Cardiac septum (tissue), 1 donor: ENCODE measurements around the gene EPHB1. TPM values are rescaled to one million over a fixed set of nuclear protein-coding genes. Genes with fewer than 3 reads are reported as not detected.
"Not testable (repeated sequence)": the region's sequence is repeated elsewhere in the genome, so short reads cannot be mapped to it uniquely, and the experiment has no call there.

Experiments used
- DNase-seq: peaks from one replicate; pipeline ENCODE4 v3.0.0-alpha.2; 2020; ENCODE audit warnings: low spot score
- intact Hi-C: fragments of 100-400 bp; cut with DNase I; formaldehyde crosslinking; loops from one replicate; pipeline ENCODE4 v1.14.0; 2022
- total RNA-seq: library from RNA; stranded (reverse); fragmentation: NEBNext Ultra II Directional; extraction: Animal tissue kit (Norgen Biotek cat#: 25700); gene quantifications from one replicate; pipeline ENCODE4 v1.2.1, GENCODE V29; 2021
- donor health status: DM: no; HTN: no; CAD: no.

Gene EPHB1
- total RNA-seq, 1 donor from 2014 or later, result 1.1 TPM

DNA sequence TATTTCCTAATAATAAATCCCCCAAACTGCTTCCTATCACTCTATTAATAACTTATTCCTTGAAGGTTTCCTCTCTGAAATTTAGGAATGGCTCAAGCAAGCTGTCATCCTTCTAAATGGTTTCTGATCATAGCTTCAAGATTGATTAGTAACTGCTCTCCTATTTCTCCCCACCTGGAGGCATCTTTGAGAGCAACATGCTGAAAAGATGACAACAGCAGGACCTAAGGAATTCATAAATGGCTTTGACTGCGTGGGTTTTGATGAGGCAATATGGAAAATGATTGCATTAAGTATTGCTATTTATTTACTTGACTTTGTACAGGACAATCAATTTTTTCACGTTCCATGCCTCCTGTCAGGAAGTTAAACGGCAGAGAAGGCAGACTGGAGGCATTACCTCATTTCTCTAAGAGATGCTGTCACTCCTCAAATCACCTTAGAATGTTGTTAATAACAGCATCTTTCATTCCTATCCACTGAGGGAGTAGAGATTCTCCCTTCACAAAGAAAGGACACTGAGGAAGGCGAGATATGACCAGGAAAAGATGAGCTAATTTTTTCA, 256.4 kb downstream of the EPHB1 start:
- intact Hi-C loops, result no loop called here

GRCh38 chr3:135055449-135055848, 260.4 kb downstream of the EPHB1 start:
- intact Hi-C loops, result no loop called here
- no peak for DNase-seq

More for the DNA sequence above, 256.4 kb downstream of the EPHB1 start:
- no peak for DNase-seq

DNA sequence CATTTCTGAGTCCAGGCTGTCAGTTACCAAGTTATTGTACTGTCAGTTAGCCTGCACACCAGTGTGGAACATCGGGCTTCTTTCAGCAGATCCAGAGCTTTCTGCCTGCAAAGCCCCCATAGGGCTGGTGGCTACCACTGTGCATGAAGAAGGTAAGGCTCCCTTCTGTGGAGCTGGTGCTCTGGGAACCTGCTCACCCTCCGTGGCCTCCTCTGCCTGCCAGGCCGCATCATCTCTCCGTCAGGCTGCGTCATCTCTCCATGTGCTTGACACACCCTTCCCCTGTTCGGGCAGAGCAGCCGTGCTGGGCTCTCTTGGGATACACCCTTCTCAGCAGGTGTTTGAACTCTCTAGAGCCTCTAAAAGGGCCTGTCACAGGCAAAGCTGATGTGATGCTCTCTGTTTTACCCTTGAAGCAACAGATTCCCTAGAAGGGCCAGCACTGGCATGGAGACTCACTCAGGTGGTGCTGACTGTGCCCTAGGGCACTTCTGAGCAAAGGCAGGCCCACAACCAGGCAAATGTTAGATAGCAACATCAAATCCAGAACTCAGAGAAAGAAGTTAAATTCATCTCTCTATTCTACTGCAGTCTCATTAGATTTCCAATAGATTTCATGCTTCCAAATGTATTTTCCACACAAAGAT, 261.1 kb downstream of the EPHB1 start:
- intact Hi-C loops, result no loop called here

DNA sequence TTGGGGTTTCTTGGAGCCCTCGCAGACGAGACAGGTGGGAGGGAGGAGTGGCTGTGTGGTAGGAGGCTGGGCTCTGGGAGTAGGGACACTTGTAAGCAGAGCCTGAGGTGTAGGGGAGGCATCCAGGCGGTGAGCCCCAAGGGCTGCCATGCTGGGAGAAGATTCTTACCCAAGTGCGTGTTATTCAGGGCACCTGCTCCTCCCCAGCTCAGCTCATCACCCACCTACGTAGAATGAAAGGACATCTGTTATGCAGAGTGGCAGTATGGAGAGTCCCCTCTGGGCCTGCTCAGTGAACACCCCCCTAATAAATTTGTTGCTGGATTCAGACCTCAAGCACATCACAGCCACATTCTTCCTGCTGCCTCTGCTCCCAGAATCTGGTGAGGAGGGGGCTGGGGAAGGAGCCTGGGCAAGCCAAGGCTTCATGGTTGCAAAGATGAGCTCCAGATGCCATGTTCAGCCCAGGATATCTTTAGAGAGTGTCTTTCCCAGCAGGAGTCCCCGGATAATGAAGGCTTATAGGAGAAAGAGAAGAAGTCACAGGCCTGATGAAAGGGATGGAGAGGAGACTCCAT, 261.8 kb downstream of the EPHB1 start:
- DNase-seq, result no peak
- intact Hi-C loops, result no loop called here

More for the DNA sequence above, 261.1 kb downstream of the EPHB1 start:
- no peak for DNase-seq

DNA sequence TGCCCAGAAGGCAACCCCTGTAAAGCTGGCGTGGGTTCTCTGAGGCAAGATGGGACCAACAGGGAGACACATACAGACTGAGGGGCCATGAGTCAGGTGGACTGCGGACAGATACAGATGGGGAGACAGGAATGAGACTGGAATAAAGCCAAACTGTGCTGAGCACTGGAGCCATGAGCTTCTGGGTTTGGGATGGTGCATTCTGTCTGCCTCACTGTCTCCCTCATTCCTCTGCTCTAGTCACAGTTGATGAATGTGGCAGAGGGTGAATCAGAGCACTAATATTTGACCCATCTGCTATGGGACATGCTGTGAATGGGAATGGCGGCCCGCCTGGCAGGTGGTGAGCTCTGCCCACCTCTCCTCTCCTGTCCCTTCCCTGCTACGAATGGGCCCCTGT, 262.9 kb downstream of the EPHB1 start:
- intact Hi-C loops, result no loop called here
- DNase-seq, result no peak

- DNase-seq, result no peak
- intact Hi-C loops, result no loop called here
These were observed 264.5 kb downstream of the EPHB1 start for GRCh38 chr3:135059580-135059979.

GRCh38 chr3:135066844-135067727, 272.0 kb downstream of the EPHB1 start:
- intact Hi-C loops, DNase-seq: not testable (repeated sequence)

- intact Hi-C loops, result no loop called here
- no peak for DNase-seq
These were observed 273.0 kb downstream of the EPHB1 start for GRCh38 chr3:135068011-135068410.

- intact Hi-C loops, result no loop called here
- DNase-seq, result no peak
These were observed 274.3 kb downstream of the EPHB1 start for GRCh38 chr3:135069406-135069805.

DNA sequence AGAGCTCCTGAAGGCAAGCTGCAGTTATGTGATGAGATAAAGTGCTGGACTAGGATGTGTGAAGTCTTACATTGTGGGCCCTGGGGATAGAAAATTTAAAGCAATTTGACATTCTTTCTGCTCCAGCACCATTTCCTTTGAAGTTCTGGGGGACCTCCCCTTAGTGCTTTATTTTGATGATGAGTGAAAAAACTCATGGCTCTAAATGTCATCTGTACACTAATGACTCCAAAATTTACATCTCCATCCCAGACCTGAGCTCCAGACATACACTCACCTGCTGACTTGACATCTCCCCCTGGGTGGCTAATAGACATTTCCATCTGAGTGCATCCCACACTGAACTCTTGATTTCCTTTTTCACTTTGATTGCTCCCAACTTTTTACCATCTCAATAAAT, 276.4 kb downstream of the EPHB1 start:
- intact Hi-C loops, result no loop called here
- no peak for DNase-seq

DNA sequence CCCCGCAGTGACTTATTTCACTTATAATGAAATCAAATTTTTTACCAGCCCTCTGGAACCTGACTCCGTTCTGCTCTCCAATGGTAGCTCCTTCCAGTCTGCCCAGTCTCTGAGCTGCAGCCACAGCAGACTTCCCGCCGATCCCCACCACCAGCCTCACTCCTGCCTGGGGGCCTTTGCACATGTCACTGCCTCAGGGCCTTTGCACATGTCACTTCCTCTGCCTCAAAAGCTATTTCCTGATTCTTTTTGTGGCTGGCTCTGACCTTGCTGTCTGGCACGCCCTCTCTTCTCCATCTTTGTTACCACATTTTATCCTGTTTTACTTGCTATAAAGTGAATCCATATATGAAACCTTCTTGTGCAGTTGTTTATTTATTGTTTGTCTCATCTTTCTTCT, 277.4 kb downstream of the EPHB1 start:
- no peak for DNase-seq
- intact Hi-C loops, result no loop called here

GRCh38 chr3:135075157-135075556, 280.1 kb downstream of the EPHB1 start:
- intact Hi-C loops, result no loop called here
- no peak for DNase-seq

GRCh38 chr3:135076341-135076740, 281.3 kb downstream of the EPHB1 start:
- no peak for DNase-seq
- intact Hi-C loops, result no loop called here

DNA sequence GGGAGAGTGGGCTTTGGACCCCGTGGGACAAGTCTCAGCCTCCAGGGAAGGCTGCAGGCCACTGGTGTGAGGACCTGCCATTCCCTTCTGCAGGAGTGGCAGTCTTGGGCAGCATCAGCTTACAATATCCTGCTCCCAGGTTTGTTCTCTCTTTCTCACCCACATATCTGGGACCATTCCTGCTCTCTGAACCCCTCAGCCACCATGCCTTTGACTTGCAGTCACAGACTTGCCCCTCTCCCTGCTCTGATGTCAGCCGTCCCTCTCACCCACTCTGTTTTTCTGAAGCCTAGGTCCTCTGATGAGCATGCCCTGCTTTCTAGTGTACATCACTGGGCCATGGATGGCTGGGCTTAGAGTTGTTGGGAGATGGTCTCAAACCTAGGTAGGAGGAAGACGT, 282.1 kb downstream of the EPHB1 start:
- DNase-seq, result no peak
- intact Hi-C loops, result no loop called here

DNA sequence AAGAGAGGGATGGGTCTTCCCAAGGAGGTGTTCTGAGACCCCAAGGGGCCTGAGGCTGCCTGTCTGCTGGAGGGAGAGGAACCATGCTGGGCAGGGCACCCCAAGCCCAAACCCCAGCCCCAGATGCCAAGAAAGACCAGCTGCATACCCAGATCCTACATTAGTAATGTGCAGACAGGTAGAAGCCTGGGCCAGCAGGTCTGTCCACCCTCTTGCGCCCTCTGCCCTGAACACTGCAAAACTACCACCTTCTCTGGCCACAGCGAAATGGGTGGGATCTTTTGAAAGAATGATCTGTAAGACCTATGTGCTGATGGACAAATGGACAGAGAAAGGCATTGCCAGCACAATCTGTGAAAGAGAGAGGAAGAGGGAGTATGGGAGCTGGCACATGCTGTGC, 283.2 kb downstream of the EPHB1 start:
- intact Hi-C loops, result no loop called here
- DNase-seq, result no peak

- DNase-seq, result no peak
- intact Hi-C loops, result no loop called here
These were observed 284.0 kb downstream of the EPHB1 start for GRCh38 chr3:135079095-135079494.

DNA sequence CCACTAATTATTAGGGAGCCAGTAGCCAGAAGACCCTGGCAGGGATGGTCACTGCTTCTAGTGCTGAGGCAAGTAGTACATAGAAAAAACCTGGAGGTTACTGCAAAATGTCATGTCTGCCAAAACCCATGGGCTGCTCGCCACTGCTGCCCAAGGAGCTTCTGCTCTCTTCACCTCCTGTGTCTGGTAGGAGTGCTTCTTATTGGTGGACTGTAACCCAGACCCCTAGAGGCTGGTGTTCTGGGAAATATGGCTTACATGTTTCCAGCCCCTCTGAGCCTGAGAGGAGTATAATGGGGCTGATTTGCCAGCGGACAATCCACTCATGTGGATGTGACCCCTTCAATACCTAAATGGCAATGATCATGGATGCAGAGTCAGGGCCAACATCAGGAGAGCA, 286.4 kb downstream of the EPHB1 start:
- no peak for DNase-seq

DNA sequence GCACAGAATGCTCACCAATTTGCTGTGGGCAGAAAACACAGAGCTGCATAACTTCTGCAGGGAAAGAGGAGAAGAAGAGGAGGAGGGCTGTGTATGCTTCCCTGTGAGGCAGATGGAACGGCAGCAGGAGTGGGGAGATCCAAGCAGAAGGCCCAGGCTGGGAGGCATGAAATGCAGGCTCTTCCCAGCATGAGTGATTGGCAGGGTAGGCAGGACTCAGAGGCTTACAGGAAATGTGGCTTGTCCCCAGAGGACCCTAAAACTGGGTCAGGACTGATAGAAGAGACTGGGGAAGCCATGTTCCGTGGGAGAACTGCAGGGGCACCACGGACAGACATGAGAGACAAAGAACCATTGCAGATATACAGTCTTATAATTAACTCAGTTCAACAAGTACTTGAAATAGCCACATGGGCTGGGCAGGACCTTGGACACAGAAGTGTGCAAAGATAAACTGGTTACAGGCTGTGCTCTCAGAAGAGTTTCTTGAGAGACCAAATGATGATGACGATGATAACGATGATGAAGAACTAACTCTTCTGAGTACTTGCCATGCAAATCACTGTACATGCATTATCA, 286.9 kb downstream of the EPHB1 start:
- no peak for DNase-seq
- intact Hi-C loops, result no loop called here

More for the DNA sequence above, 286.4 kb downstream of the EPHB1 start:
- intact Hi-C loops, result no loop called here

DNA sequence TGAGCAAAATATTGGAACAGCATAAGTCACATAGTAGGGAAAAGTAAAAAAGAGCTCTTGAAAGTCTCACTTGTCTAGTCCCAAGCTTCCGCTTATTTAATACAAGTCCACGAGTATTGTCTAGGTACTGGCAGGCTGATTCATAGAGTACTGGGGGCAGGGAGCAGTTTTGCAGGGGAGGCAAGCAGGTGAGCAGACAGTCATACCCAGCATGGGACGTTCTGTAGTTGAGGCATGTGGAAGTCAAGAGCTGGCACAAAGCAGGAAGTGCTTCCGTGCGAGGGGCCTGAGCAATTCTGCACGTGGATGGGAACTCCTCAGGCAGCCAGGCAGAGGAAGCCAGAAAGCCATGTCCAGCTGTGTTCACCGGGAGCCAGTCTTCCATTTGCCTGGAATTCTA, 287.6 kb downstream of the EPHB1 start:
- intact Hi-C loops, result no loop called here
- DNase-seq, result no peak

DNA sequence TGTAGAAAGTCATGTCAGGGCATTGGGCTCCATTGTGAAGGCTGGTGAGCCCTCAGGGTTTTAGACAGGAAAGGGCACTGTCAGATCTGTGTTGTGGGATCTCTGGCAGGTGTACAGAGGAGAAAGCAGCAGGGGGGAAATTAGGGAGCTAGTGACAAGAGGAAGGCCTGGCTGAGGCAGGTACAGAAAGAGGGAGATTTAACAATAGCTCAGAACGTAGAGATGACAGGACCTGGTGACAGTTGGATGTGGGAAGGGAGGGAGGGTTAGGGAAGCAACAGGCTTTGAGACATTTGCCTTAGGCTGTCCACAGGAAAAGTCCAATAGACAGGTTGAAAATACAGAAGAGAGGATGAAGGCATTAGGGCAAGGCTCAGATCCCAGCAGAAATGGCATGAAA, 288.1 kb downstream of the EPHB1 start:
- DNase-seq, result no peak
- intact Hi-C loops, result no loop called here
